Left lung (tissue), 10 donors: ENCODE results near the gene MAP2. TPM values are rescaled to one million over a fixed set of nuclear protein-coding genes. Genes with fewer than 3 reads are reported as not detected.

Experiments
- ATAC-seq: fragments of 200-7000 bp; cut with Tn5 transposase; one replicate; pipeline ENCODE4 v1.9.1; 2020; ENCODE audit warnings: moderate library complexity
- DNase-seq, 4 donors: peaks; one replicate each; pipeline ENCODE4 v3.0.0-alpha.2; 2013 to 2020
- H3K27ac ChIP-seq, 2 donors: fragments of 200-600 bp; sonication (generic) in 1 of 2; one replicate each; pipeline versions ENCODE4 v1.5.0 to v1.8.0; 2020 to 2021
- H3K27me3 ChIP-seq, 2 donors: fragments of 200-600 bp; sonication (generic) in 1 of 2; one replicate each; pipeline versions ENCODE4 v1.5.0 to v1.8.0; 2020 to 2021
- H3K36me3 ChIP-seq, 2 donors: fragments of 200-600 bp; sonication (generic) in 1 of 2; one replicate each; pipeline versions ENCODE4 v1.5.0 to v1.8.0; 2020 to 2021
- H3K4me1 ChIP-seq, 2 donors: fragments of 200-600 bp; one replicate each; pipeline ENCODE4 v1.8.0; 2021
- H3K4me3 ChIP-seq, 2 donors: fragments of 200-600 bp; sonication (generic) in 1 of 2; one replicate each; pipeline versions ENCODE4 v1.5.0 to v1.8.0; 2020 to 2021; ENCODE audit warnings: mild to moderate bottlenecking in 1 of 2
- H3K9me3 ChIP-seq, 2 donors: fragments of 200-600 bp; sonication (generic) in 1 of 2; one replicate each; pipeline versions ENCODE4 v1.5.0 to v1.8.0; 2020 to 2021
- CTCF ChIP-seq, 2 donors: fragments of 200-600 bp; sonication (generic) in 1 of 2; IDR thresholded peaks; one replicate each; pipeline versions ENCODE4 v1.5.0 to v1.8.0; 2021; ENCODE audit warnings: antibody characterized with exemption in 2 of 2
- intact Hi-C, 2 donors: fragments of 100-400 bp; cut with DNase I; formaldehyde crosslinking; loops; one replicate each; pipeline versions ENCODE4 v1.11.2 to v1.14.2; 2022
- polyA plus RNA-seq, 6 donors: library from polyadenylated mRNA; unstranded; fragments of 120-200 nt; gene quantifications; one replicate each; pipeline ENCODE4 v1.2.1, GENCODE V29; 2013; ENCODE audit not compliant: insufficient read length in 6 of 6
- total RNA-seq, 2 donors: library from RNA; stranded (reverse); fragmentation: NEBNext Ultra II Directional; extraction: Animal tissue kit (Norgen Biotek cat#: 25700); gene quantifications; one replicate each; pipeline ENCODE4 v1.2.1, GENCODE V29; 2021
- donor health status: DM: no; HTN: yes; CAD: no.
- donor health status: DM: no; HTN: no; CAD: no.

The MAP2 gene
- total and polyA plus RNA-seq, 8 donors: 8.5 to 67.1 (median 11.1) TPM

- Histone ChIP-seq H3K36me3 (no peaks in the 10 kb centered on the region), H3K27me3 (no peaks in the 10 kb centered on the region), H3K4me3 (no peak overlapping the region), H3K27ac (no peak overlapping the region), H3K4me1 (no peaks in the 10 kb centered on the region), H3K9me3 (no peaks in the 10 kb centered on the region)
- no peak for DNase-seq
- TF ChIP-seq CTCF (IDR thresholded peaks at IDR 0.05): no peak
- ATAC-seq: peak; percentile 27
- intact Hi-C loops: no loop called here
Observed at GRCh38 chr2:209441541-209441940, 17.7 kb downstream of the MAP2 start.

- Histone ChIP-seq H3K4me1 (no peaks in the 10 kb centered on the region), H3K27me3 (no peaks in the 10 kb centered on the region), H3K4me3 (no peak overlapping the region), H3K27ac (no peak overlapping the region), H3K9me3 (no peaks in the 10 kb centered on the region), H3K36me3 (no peaks in the 10 kb centered on the region)
- DNase-seq (no peak), ATAC-seq (no peak)
- TF ChIP-seq CTCF (IDR thresholded peaks at IDR 0.05): no peak
- intact Hi-C loops: no loop called here
Observed at GRCh38 chr2:209442939-209443338, 19.1 kb downstream of the MAP2 start.

GRCh38 chr2:209445485-209445884 lies 21.6 kb downstream of the MAP2 start:
- H3K9me3 ChIP-seq: no peaks in the 10 kb centered on the region
- no peak overlapping the region for H3K4me3 ChIP-seq
- no peaks in the 10 kb centered on the region for H3K27me3 ChIP-seq
- H3K36me3 ChIP-seq: no peaks in the 10 kb centered on the region
- H3K4me1 ChIP-seq: no peaks in the 10 kb centered on the region
- intact Hi-C loops: no loop called here
- no peak for TF ChIP-seq CTCF (IDR thresholded peaks at IDR 0.05)
- no peak for ATAC-seq
- H3K27ac ChIP-seq: no peak overlapping the region
- DNase-seq: no peak

- no peaks in the 10 kb centered on the region for H3K4me1 ChIP-seq
- no peak for ATAC-seq
- H3K36me3 ChIP-seq: no peaks in the 10 kb centered on the region
- H3K27me3 ChIP-seq: no peaks in the 10 kb centered on the region
- H3K27ac ChIP-seq: no peak overlapping the region
- intact Hi-C loops: no loop called here
- no peak for TF ChIP-seq CTCF (IDR thresholded peaks at IDR 0.05)
- H3K9me3 ChIP-seq: no peaks in the 10 kb centered on the region
- H3K4me3 ChIP-seq: no peak overlapping the region
- DNase-seq: peak in 1 of 4 donors; percentile 8
Observed at GRCh38 chr2:209451209-209451834, 27.5 kb downstream of the MAP2 start.

- Histone ChIP-seq H3K4me3 (no peak overlapping the region), H3K27ac (no peak overlapping the region), H3K27me3 (no peaks in the 10 kb centered on the region), H3K4me1 (no peaks in the 10 kb centered on the region), H3K9me3 (no peaks in the 10 kb centered on the region), H3K36me3 (no peaks in the 10 kb centered on the region)
- TF ChIP-seq CTCF (IDR thresholded peaks at IDR 0.05): no peak
- no peak for DNase-seq
- intact Hi-C loops: no loop called here
- ATAC-seq: no peak
Observed at GRCh38 chr2:209456489-209456888, 32.6 kb downstream of the MAP2 start.
